Caco-2 (cell line): ENCODE measurements around the gene RALGAPA2. TPM values are rescaled to one million over a fixed set of nuclear protein-coding genes. Genes with fewer than 3 reads are reported as not detected.

Experiments used
- BruUV-seq: library from RNA; stranded (reverse); fragments of 400-500 nt; replicated peaks from 2 replicates; lab custom pipeline; 2021; lab: Mats Ljungman, UMichigan
- CTCF ChIA-PET: fragments of 300-600 bp; sonication (Branson Sonifier 250); formaldehyde crosslinking; loops from one replicate; lab custom pipeline; 2022; ENCODE audit warnings: antibody characterized with exemption; lab: Charles Lee
- POLR2A ChIA-PET: fragments of 300-600 bp; sonication (Branson Sonifier 250); formaldehyde crosslinking; loops from one replicate; lab custom pipeline; 2022; ENCODE audit warnings: antibody characterized with exemption; lab: Charles Lee
- DNase-seq, 2 experiments: peaks; one replicate each; pipeline versions ENCODE4 v3.0.0 to v3.0.0-alpha.2; 2020 to 2022
- H3K27me3 ChIP-seq: replicated peaks from 2 replicates; pipeline ENCODE4 v1.6.0; 2011; ENCODE audit warnings: low read length; ENCODE audit not compliant: control insufficient read depth, insufficient read depth
- H3K36me3 ChIP-seq: 2 replicates; pipeline ENCODE4 v1.5.1; 2011; ENCODE audit warnings: low read length; ENCODE audit not compliant: control insufficient read depth, insufficient read depth
- H3K4me1 ChIP-seq: fragments of 250-450 bp; sonication (Bioruptor Pico); 2 replicates; pipeline ENCODE4 v1.5.1; 2020; ENCODE audit warnings: mild to moderate bottlenecking
- H3K4me3 ChIP-seq: 2 replicates; pipeline ENCODE4 v1.5.1; 2011; ENCODE audit warnings: low read depth, mild to moderate bottlenecking, control low read depth, low read length
- H3K9me3 ChIP-seq: fragments of 250-450 bp; sonication (Bioruptor Pico); 2 replicates; pipeline ENCODE4 v1.5.1; 2020; ENCODE audit warnings: mild to moderate bottlenecking, moderate library complexity
- H3K27ac Mint-ChIP-seq: one replicate; pipeline ENCODE4 v1.8.0; 2022; ENCODE audit warnings: mixed read lengths; ENCODE audit not compliant: unreplicated experiment
- H3K27me3 Mint-ChIP-seq: one replicate; pipeline ENCODE4 v1.8.0; 2022; ENCODE audit warnings: mixed read lengths; ENCODE audit not compliant: insufficient read depth, unreplicated experiment
- H3K36me3 Mint-ChIP-seq: one replicate; pipeline ENCODE4 v1.8.0; 2022; ENCODE audit warnings: mild to moderate bottlenecking, mixed read lengths; ENCODE audit not compliant: insufficient read depth, unreplicated experiment
- H3K4me1 Mint-ChIP-seq: one replicate; pipeline ENCODE4 v1.8.0; 2022; ENCODE audit warnings: low read depth, mixed read lengths; ENCODE audit not compliant: unreplicated experiment
- H3K4me3 Mint-ChIP-seq: one replicate; pipeline ENCODE4 v1.8.0; 2022; ENCODE audit warnings: mild to moderate bottlenecking, moderate library complexity, mixed read lengths; ENCODE audit not compliant: unreplicated experiment
- H3K9me3 Mint-ChIP-seq: one replicate; pipeline ENCODE4 v1.8.0; 2022; ENCODE audit warnings: mixed read lengths; ENCODE audit not compliant: unreplicated experiment
- CTCF ChIP-seq, 2 experiments: fragments of 200-600 bp in 1 of 2; IDR thresholded peaks; 1 replicate in 1 of 2; 2 replicates in 1 of 2; pipeline versions ENCODE4 v1.5.1 to v1.8.0; 2011 to 2022; ENCODE audit warnings: antibody characterized with exemption in 1 of 2, control low read depth in 1 of 2, inconsistent platforms in 1 of 2, low read depth in 1 of 2, low read length in 1 of 2, mild to moderate bottlenecking in 1 of 2, moderate library complexity in 1 of 2; ENCODE audit not compliant: insufficient read depth in 1 of 2, severe bottlenecking in 1 of 2, unreplicated experiment in 1 of 2
- intact Hi-C: fragments of 100-400 bp; cut with micrococcal nuclease; formaldehyde crosslinking; loops from one replicate; pipeline ENCODE4 v1.10.0; 2022; ENCODE audit not compliant: unreplicated experiment
- total RNA-seq: library from RNA; stranded (reverse); gene quantifications from 2 replicates; pipeline ENCODE4 v1.2.3, GENCODE V29; 2022

Gene RALGAPA2
- total RNA-seq, 1 experiment from 2014 or later = 17.3 TPM

GRCh38 chr20:20699917-20700316 is 12.5 kb downstream of the RALGAPA2 start:
- Mint-ChIP-seq H3K4me1 (no peaks in the 10 kb centered on the region), H3K36me3 (no peaks in the 10 kb centered on the region), H3K4me3 (no peak overlapping the region), H3K27ac (no peak overlapping the region), H3K27me3 (no peaks in the 10 kb centered on the region), H3K9me3 (no peaks in the 10 kb centered on the region)
- no peaks in the 10 kb centered on the region for H3K4me1 ChIP-seq
- no peaks in the 10 kb centered on the region for H3K27me3 ChIP-seq
- H3K4me3 ChIP-seq = no peak overlapping the region
- CTCF ChIA-PET = no interaction called here
- no peaks in the 10 kb centered on the region for H3K9me3 ChIP-seq
- intact Hi-C loops = no loop called here
- POLR2A ChIA-PET = no interaction called here
- no peak for DNase-seq
- no peaks in the 10 kb centered on the region for H3K36me3 ChIP-seq
- TF ChIP-seq CTCF (IDR thresholded peaks at IDR 0.05; ENCODE audit: insufficient read depth in 1 of 2, low read depth in 1 of 2, low read length in 1 of 2, severe bottlenecking in 1 of 2, unreplicated experiment in 1 of 2) = no peak
- no TSS peak for BruUV-seq

GRCh38 chr20:20699144-20699543 is 13.3 kb downstream of the RALGAPA2 start:
- no TSS peak for BruUV-seq
- no peak for DNase-seq
- no peaks in the 10 kb centered on the region for H3K9me3 ChIP-seq
- no peak for TF ChIP-seq CTCF (IDR thresholded peaks at IDR 0.05; ENCODE audit: insufficient read depth in 1 of 2, low read depth in 1 of 2, low read length in 1 of 2, severe bottlenecking in 1 of 2, unreplicated experiment in 1 of 2)
- H3K4me3 ChIP-seq = no peak overlapping the region
- intact Hi-C loops = no loop called here
- no peaks in the 10 kb centered on the region for H3K27me3 ChIP-seq
- H3K9me3 Mint-ChIP-seq = no peaks in the 10 kb centered on the region
- H3K4me3 Mint-ChIP-seq = no peak overlapping the region
- no peaks in the 10 kb centered on the region for H3K27me3 Mint-ChIP-seq
- H3K27ac Mint-ChIP-seq = no peak overlapping the region
- H3K4me1 Mint-ChIP-seq = no peaks in the 10 kb centered on the region
- CTCF ChIA-PET = no interaction called here
- POLR2A ChIA-PET = no interaction called here
- H3K36me3 ChIP-seq = no peaks in the 10 kb centered on the region
- H3K4me1 ChIP-seq = no peaks in the 10 kb centered on the region
- no peaks in the 10 kb centered on the region for H3K36me3 Mint-ChIP-seq

- H3K4me1 Mint-ChIP-seq = no peaks in the 10 kb centered on the region
- no peak overlapping the region for H3K27ac Mint-ChIP-seq
- intact Hi-C loops = no loop called here
- no peak overlapping the region for H3K4me3 Mint-ChIP-seq
- no TSS peak for BruUV-seq
- no peak for DNase-seq
- TF ChIP-seq CTCF (IDR thresholded peaks at IDR 0.05; ENCODE audit: insufficient read depth in 1 of 2, low read depth in 1 of 2, low read length in 1 of 2, severe bottlenecking in 1 of 2, unreplicated experiment in 1 of 2) = no peak
- H3K9me3 Mint-ChIP-seq = no peaks in the 10 kb centered on the region
- H3K36me3 ChIP-seq = no peaks in the 10 kb centered on the region
- H3K4me1 ChIP-seq = no peaks in the 10 kb centered on the region
- no peaks in the 10 kb centered on the region for H3K36me3 Mint-ChIP-seq
- no peaks in the 10 kb centered on the region for H3K27me3 Mint-ChIP-seq
- H3K4me3 ChIP-seq = no peak overlapping the region
- no peaks in the 10 kb centered on the region for H3K9me3 ChIP-seq
- POLR2A ChIA-PET = no interaction called here
- CTCF ChIA-PET = no interaction called here
- no peaks in the 10 kb centered on the region for H3K27me3 ChIP-seq
These were observed 15.1 kb downstream of the RALGAPA2 start for GRCh38 chr20:20697325-20697845.
